Skin of body (tissue), 2 donors: ENCODE results near the gene SPRYD4. TPM values are rescaled to one million over a fixed set of nuclear protein-coding genes. Genes with fewer than 3 reads are reported as not detected.
A peak's percentile ranks its signal among the peaks of the same experiment; 100 is the strongest.

Experiments
- DNase-seq: peaks from one replicate; lab custom pipeline; 2025; lab: John Stamatoyannopoulos, UW
- total RNA-seq: library from RNA; depleted of rRNA; stranded (reverse); fragments of >200 nt; gene quantifications from one replicate; pipeline ENCODE4 v1.2.3, GENCODE V29; 2014

Gene SPRYD4
- total RNA-seq, 1 donor from 2014 or later: 1.4 TPM

DNA sequence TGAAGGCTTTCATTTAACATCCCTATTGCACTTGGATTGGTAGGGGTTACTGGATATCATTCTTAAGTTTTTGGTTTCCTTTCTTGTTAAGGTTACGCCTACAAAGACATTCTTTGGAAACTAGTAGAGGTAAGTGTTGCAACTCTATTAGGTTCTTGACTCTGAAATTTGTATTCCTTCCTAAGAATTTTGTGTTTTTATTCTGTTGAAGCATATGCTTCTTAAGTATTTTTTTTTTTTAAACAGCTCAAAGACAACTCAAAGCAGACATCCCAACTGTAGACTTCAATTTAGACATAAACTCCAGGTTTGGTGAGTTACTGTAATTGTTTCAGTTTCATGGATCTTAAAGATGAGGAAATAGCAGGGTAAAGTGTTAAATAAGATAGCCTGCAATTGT, 52.1 kb downstream of the SPRYD4 start:
- peak; percentile 56 for DNase-seq

DNA sequence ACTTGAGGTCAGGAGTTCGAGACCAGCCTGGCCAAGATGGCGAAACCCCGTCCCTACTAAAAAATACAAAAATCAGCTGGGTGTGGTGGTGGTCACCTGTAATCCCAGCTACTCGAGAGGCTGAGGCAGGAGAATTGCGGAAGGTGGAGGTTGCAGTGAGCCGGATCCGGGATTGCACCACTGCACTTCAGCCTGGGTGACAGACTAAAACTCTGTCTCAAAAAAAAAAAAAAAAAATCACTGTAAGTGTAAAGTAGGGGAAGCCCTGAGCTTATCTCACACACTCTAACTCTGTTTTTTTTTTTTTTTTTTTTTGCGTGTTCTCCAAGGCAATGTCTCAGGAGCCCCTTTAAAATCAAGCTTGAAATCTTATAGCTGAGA, 52.8 kb downstream of the SPRYD4 start:
- DNase-seq: no peak

DNA sequence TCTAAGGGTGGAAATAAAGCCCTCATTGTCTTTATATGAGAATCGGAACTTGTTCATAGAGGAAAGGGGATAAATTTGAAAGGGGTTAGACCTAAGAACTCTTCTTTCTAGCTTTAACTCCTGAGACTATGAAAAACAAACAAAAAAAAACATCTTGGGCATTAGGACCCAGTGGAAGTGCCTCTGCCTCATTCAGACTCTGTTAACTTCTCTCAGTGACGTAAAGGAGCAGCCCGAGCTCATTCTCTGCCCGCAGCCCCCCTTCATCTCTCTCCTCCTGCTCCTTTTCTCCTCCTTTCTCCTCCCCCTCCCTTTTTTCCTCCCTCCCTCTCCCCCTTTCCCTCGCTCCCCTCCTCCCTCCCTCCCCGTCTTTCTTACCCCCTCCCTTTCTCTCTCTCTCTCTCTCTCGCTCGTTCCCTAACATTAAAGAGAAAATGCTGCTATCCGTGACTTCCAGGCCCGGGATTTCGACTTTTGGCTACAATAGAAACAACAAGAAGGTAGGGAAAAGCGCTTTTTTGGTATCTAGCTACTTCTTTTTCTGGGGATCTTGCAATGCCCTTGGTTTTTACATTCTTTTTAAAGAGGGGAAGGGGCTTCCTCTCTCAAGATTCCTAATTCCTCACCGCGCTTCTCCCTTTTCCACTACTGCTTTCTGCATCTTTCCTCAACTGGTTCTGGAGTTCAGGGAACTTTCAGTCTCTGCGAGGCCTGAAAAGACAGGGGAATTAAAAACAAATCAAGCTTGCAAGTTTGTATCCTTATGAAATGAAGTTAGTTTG, 53.4 kb downstream of the SPRYD4 start, which contains the start of gene RBMS2:
TSS of gene RBMS2 (plus strand) at position 231 of the 782 bp plus-strand sequence. CDS start at position 435, 204 bp downstream.
- DNase-seq: peak; percentile 97

DNA sequence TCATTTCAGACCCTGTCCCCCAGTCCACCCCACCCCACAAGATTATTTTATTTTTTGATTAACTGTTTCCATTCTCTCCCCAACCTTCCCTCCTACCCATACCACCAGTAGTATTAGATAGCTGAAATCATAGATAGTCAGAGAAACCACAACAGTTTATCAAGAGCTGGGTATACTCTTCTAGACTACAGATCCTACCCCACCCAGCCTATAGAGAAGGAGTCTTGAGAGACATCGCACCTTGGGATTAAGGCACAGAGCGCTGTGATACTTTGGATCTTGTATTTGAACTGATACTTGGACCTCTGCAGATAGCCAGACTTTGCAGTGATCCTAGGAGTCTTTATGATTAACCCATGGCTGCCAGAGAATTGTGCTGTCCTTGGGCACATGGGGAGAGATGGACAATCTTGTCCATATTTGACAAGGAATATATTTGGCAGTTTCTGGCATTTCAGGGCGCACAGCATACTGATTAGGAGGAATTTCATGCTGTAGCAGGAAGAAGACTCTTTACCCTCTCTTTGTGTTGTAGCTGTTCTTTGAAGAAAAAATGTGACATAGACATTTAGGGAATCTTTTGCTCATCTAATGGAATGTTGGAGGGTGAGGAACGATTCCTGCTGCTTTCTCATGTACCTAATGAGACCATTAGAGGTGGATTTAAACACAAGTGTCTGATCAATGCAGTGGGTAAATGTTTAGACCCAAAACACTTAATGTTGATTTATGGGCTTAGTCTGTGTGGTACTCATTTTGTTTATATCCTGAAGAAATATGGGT, 54.2 kb downstream of the SPRYD4 start:
- peak; percentile 52 for DNase-seq

DNA sequence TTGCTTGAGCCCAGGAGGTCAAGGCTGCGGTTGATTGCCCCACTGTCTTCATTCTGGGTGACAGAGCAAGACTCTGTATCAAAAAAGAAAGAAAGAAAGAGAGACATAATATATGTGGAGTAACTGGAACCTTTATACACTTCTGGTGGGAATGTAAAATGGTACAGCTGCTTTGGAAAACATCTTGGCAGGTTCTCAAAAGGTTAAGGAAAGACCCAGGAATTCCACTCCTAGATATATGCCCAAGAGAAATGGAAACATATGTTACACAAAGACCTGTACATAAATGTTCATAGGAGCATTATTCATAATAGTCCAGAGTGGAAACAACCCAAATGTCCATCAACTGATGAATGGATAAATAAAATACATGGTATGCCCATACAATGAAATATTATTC, 60.5 kb downstream of the SPRYD4 start:
- DNase-seq: no peak

Other genes with a start within 250 kb of the SPRYD4 start
- gene RNF41, start 246.7 kb upstream of the SPRYD4 start, total RNA-seq: 36.2 TPM
- gene NABP2, start 244.2 kb upstream of the SPRYD4 start, total RNA-seq: 7.5 TPM
- gene SLC39A5, start 238.5 kb upstream of the SPRYD4 start, total RNA-seq: not detected
- gene ANKRD52, start 210.2 kb upstream of the SPRYD4 start, total RNA-seq: 11.0 TPM
- gene COQ10A, start 201.6 kb upstream of the SPRYD4 start, total RNA-seq: 7.1 TPM
- 118 TPM for gene CS, start 168.2 kb upstream of the SPRYD4 start, total RNA-seq
- gene CNPY2, start 152.6 kb upstream of the SPRYD4 start, total RNA-seq: 30.4 TPM
- 43.7 TPM for gene PAN2, start 134.6 kb upstream of the SPRYD4 start, total RNA-seq
- gene IL23A, start 129.7 kb upstream of the SPRYD4 start, total RNA-seq: 0.20 TPM
- 125 TPM for gene STAT2, start 108.5 kb upstream of the SPRYD4 start, total RNA-seq
- gene APOF, start 105.7 kb upstream of the SPRYD4 start, total RNA-seq: not detected
- 9.4 TPM for gene TIMELESS, start 19.2 kb upstream of the SPRYD4 start, total RNA-seq
- gene MIP, start 13.9 kb upstream of the SPRYD4 start, total RNA-seq: not detected
- 2.1 TPM for gene GLS2, start 19.6 kb downstream of the SPRYD4 start, total RNA-seq
- gene RBMS2, start 53.2 kb downstream of the SPRYD4 start, total RNA-seq: 31.5 TPM
- gene BAZ2A, start 161.7 kb downstream of the SPRYD4 start, total RNA-seq: 57.0 TPM
- 356 TPM for gene ATP5F1B, start 177.4 kb downstream of the SPRYD4 start, total RNA-seq
- gene PTGES3, start 219.7 kb downstream of the SPRYD4 start, total RNA-seq: 90.4 TPM